CD4-positive, alpha-beta T cell treated with Interleukin-1 beta for 1 hour (primary cell): ENCODE data around the gene BEAN1.

Experiments
- DNase-seq, 2 donors: peaks; one replicate each; pipeline ENCODE4 v3.0.0-alpha.2; 2020 to 2022

The BEAN1 gene

GRCh38 chr16:66471716-66472393 lies 44.8 kb downstream of the BEAN1 start:
- no peak for DNase-seq

- no peak for DNase-seq
Observed at GRCh38 chr16:66473051-66473571, 46.0 kb downstream of the BEAN1 start.

- DNase-seq: no peak
Observed at GRCh38 chr16:66473654-66474519, 46.8 kb downstream of the BEAN1 start.

DNA sequence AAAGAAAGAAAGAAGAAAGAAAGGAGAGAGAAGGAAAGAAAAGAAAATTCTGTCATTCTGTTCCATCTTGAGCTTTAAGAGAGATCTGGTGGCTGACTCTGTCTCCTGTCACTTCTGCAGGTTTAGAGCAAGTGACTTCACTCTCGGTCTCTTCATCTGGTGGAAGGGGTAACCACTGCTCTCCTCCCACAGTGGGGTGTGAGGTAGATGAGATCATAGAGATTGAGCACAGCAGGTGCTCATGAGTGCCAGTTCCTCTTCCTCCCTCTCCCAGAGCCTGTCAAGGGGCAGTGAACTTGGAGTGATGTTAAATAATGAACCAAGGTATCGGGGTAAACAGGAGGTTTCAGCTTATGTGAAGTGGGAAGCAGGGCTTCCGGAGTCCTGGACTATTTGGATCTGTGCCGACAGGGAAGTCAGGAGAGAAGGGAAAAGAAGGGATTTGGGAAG lies 47.7 kb downstream of the BEAN1 start:
- peak; percentile 65 to 70 for DNase-seq

DNA sequence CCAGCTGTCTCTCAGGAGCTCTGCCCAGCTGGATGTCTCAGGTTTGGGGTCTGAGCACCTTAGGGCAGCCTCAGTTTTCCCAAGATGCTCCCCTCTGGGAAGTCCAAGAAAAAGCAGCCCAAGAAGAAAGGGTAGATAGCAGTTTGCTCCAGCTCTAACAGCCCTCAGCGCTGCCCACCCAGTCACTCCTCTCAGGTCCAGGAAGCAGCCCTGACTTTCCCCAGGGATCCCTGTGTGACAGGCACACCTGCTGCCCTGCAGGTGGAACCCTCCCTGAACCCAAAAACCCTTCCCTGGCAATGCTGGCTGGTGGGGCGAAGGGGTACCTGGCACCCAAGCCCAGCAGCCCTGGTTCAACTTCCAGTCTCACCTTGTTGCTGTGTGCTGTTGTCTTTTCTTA lies 48.1 kb downstream of the BEAN1 start:
- DNase-seq: no peak

DNA sequence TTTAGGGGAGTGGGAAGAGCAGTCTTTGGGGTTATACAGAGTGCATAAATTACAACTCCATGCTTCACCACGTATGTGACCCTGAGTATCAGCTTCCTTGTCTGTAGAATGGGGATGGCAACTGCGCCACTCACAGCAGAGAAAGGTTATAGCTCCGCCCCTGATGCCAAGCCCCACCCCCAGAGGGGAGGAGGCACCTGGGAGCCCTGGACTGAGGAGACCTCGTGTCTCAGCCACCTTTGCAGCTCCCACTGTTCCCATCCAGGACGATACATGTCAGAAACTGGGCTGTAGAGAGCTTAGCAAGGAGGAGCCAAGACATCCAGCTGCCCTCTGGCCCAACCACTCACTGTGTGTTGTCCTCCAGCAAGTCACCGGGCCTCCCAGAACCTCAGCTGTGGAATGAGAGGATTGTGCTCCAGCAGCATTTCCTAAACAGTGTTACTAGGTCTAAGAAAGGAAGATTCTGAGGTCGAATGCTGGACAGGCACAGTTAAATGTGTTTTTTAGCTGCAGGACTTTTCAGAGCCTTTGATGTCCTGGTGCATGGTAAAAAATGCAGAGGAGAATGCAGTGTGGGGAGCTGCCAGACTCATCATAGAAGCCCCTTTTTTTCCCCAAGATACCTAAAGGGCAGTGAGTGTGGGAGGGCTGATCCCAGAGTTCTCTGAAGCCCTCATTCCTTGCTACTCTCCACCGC lies 49.4 kb downstream of the BEAN1 start:
- peak; percentile 39 to 51 for DNase-seq

- DNase-seq: no peak
Observed at GRCh38 chr16:66477028-66477515, 50.0 kb downstream of the BEAN1 start.

DNA sequence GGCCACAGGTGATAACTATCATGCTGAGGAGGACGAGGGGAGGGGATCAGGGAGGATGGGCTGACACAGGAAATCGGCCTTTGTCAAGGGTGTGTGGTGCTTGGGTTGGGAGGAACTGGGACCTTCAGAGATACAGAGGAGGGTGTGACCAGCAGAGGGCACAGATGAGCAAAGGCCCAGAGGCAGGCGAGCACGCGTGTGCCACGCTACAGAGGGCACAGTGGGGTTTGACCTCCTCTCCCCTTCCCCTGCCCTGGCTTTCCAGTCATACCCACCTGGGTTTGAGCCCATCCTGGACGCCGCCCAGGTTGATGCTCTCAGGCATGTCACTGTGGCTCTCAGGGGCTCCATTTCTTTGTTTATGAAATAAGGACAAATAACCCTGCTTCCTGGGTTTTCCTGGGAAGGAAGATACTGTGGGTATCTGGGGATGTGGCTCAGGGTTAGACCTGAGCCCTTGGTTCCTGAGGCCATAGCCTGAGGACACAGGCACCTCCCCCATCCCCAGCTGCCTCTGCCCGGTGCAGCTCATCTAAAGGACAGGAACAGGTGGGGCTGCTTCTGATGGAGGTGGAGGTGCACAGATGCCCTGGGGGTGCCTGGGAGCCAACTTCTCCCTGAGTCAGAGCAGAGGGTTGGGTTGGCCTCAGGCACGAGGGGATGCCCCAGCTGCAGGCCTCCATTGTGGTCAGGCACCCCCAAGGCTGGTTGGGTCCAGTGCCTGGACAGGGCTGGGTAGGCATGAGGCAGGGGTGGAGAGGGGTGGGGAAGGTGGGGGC lies 51.8 kb downstream of the BEAN1 start:
- peak; percentile 80 to 83 for DNase-seq

GRCh38 chr16:66479661-66480264 lies 52.7 kb downstream of the BEAN1 start:
- DNase-seq: no peak

GRCh38 chr16:66480265-66481080 lies 53.4 kb downstream of the BEAN1 start:
- no peak for DNase-seq

DNA sequence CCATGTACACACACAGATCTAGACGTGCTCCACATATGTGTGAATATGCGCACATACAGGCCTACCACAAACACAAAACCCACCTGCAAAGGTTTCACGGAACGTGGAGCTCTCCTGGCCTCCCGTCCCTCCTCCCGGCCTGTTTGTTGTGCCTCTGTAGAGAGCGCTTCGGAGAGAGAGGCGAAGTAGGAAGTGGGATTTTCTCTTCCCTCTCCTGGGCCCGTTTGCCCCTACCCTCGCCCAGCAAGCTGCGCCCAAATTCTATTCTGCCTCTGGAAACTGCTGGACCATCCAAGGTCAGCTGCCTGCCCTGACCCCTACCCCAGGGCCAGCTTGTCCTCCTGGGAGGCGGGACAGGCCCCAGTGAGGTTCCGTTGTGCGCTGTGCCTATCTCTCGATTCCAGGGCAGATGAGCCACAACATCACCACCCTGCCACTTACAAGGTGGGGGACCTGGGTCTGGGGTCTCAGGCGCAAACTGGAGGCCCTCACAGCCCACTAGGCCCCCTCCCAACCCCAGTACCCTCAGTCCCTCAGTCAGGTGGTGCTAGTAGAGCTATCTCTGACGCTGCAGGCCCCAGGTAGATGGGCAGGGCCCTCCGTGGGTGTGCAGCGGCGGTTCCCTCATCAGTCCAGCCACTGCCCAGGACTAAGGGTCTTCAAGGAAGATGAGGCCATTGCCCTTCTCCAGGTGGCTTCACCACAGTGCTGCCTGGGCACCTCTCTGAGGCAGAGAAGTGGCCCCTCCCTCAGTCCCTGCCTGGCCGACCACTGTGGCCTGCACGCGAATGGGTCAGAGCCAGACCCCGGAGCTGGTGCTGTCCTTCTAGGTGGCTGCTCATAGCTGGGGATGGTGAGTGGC lies 54.2 kb downstream of the BEAN1 start:
- no peak for DNase-seq

DNA sequence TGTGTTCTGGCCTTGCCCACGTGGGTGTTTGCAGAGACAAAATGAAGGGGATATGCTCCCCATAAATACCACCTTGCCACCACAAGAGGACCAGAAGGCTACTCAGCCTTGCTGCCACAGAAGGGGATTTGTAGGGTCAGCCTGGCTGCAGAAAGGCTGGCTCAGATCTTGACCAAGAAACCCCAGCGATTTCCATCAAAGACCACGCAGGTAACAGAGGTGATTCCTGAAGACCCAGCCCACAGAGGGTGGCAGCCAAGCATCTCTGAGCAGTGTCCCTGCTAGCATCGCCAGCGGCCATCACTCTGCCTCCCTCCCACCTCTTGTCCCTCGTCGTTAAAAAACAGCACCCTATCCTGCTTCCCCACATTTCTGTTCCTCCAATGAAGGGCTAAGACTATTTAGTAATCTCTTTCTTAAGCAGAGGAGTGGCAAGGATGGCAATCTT lies 54.9 kb downstream of the BEAN1 start:
- DNase-seq: no peak

- DNase-seq: peak; percentile 76 to 77
Observed at GRCh38 chr16:66483689-66484452, 56.8 kb downstream of the BEAN1 start.

DNA sequence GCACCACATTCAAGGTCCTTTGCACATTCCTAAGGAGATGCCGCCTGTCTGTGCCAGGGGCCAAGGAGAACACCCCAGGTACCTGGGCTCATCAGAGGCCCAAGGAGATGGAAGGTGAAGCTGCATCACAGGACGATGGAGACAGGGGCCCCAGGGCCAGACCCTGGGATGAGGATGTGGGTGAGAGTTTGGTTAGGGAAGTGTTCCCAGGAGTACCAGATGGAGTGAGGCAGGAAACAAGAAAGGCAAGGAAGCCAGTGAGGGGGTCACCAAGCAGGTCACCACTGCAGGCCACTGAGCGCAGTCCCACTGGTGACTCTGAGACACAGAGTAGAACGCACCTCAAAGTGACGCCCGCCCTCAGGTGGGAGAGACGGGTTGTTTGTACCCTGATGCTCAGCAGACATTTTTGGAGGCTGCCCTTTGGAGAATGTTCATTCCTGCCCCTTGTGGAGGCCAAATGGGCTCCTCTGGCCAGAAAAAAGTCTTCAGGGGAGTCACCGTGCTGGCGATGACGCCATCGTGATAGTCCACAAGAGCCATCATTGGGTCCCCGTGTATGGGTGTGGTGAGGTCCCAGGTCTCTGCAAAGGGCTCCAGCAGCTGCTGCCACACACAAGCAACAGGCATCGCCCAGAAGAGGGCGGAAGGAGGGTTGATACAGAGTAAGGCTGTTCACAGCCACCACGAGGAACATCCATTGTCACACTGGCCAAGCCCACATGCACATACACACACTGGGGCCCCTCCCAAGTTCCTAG lies 57.5 kb downstream of the BEAN1 start:
- DNase-seq: no peak

DNA sequence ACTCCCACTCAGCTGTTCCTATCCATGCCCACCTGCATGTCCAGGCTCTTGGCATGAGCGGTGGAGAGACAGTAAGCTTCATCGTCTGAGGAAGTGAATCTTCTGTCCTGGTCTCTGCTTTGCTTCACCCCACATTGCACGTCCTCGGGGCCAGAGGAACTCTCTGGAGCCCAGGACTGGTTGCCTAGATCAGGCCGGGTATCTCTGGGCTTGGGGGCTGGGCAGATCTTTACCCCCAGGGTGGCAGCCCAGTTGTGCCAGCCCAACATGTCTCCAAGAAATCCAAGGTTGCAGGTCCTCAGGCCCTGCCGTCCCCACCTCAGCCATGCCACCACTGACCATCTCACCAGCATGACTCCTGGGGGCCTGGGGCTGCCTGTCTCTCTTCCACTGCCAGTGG lies 58.3 kb downstream of the BEAN1 start:
- DNase-seq: no peak

DNA sequence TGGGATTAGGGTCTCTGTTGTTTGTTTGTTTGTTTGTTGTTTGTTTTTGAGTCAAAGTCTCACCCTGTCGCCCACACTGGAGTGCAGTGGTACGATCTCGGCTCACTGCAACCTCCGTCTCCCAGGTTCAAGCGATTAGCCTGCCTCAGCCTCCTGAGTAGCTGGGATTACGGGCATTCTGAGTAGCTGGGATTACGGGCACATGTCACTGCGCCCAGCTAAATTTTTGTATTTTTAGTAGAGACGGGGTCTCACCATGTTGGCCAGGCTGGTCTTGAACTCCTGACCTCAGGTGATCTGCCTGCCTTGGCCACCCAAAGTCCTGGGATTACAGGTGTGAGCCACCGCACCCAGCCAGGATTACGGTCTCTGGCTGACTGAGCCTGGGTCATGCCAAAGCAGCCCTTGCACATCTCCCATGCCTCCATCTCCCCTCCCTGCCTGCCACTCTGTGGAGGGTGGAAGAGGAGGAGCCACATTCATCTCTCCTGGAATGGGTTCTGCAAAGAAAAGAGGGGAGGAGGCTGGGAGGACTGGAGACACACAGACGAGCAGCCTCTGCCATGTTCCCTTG lies 59.2 kb downstream of the BEAN1 start:
- DNase-seq: no peak

GRCh38 chr16:66486773-66487579 lies 59.9 kb downstream of the BEAN1 start:
- DNase-seq: no peak
